GM08714 (cell line): ENCODE measurements around the gene MRAP2.
"Not testable (repeated sequence)": the region's sequence is repeated elsewhere in the genome, so short reads cannot be mapped to it uniquely, and the experiment has no call there.

Source experiments
- H3K4me3 ChIP-seq: fragments of 200-500 bp; sonication (Bioruptor generic); 2 replicates; pipeline ENCODE4 v1.5.1; 2014; ENCODE audit warnings: mild to moderate bottlenecking, low read length, inconsistent platforms
- ZNF274 ChIP-seq: IDR thresholded peaks from 2 replicates; pipeline ENCODE4 v1.6.1; 2012; ENCODE audit warnings: mild to moderate bottlenecking, low read depth, low read length

The MRAP2 gene

DNA sequence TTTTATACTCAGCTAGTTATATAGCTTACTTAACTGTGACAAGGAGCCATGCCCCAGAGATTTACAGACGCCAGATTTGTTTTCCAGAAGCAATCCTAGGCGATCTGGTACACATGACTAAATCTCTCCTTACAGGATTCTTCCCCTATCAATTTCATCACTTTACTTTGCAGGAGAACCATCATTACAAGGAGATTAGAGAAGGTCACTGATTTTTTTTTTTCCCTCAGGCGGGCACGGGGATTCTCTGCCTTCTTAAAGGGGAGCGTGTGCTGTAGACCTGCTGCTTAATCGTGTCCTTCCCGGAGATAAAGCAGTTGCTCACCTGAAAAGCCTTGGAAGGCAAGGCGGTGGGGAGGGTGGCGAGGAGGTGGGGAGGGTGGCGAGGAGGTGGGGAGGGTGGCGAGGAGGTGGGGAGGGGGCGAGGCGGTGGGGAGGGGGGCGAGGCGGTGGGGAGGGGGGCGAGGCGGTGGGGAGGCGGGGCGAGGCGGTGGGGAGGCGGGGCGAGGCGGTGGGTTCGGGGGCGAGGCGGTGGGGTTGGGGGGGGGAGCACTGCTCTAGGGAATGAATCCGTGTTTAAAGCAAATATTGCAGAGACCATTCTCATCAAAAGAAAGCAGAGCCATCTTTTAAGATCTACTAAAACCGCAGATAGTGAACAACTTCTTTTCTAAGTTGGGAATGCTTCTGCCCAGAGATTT is 14.3 kb upstream of the MRAP2 start:
- TF ChIP-seq ZNF274 = no peak
- H3K4me3 ChIP-seq = no peak overlapping the region

DNA sequence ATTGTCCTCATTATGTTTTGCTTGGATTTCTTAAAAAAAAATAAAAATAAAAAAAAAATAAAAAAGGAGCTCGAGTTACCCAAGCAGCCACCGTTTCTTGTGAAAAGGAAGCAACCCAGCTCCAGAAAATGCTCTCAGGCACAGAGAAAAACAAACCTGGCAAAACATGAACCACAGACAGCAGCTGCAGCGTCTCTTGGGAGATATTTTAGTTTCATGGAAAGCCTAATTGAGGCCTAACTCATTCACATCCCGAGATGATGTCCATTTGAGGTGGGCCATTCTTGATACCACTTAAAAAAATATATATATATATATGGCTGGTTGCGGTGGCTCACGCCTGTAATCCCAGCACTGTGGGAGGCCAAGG is 13.7 kb upstream of the MRAP2 start:
- H3K4me3 ChIP-seq = no peak overlapping the region
- TF ChIP-seq ZNF274 = no peak

DNA sequence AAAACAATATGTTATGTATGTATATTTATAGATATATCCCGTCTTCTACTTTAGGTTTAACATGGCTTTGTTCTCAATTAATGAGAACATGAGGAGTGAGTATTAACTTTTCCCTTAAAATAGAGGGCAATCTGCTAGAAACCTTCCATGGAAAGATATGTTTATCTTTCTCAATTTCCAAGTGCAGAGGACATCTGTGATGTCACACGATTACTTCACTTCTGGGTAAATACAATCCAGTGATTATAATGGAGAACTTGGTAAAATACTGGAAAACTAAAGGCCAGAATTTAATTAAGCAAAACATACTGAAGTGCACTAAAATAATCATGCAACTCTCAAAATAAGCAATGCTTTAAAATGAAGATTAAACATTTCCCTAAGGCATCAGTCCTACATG is 11.9 kb upstream of the MRAP2 start:
- TF ChIP-seq ZNF274 = no peak
- no peak overlapping the region for H3K4me3 ChIP-seq

DNA sequence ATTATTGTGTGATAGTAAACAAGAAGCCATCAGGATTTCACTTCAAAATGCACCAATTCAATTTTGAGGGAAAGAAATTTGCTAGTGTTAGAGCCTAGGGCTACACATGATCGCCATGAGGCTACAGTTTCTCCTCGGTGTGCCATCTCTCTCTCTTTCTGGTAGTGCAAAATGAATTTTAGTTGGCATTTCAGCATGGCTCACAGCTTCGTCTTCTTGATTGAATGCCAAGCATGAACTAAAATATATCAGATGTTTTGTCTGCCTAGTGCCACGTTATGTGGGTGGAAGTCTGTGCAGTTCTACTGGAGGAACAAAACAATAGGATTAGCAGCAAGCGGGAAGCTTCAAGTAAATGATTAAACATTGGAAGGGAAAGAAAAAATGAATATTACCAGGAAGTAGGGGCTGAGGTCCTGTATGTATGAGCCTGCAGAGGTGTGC is 6.8 kb upstream of the MRAP2 start:
- no peak overlapping the region for H3K4me3 ChIP-seq
- no peak for TF ChIP-seq ZNF274

DNA sequence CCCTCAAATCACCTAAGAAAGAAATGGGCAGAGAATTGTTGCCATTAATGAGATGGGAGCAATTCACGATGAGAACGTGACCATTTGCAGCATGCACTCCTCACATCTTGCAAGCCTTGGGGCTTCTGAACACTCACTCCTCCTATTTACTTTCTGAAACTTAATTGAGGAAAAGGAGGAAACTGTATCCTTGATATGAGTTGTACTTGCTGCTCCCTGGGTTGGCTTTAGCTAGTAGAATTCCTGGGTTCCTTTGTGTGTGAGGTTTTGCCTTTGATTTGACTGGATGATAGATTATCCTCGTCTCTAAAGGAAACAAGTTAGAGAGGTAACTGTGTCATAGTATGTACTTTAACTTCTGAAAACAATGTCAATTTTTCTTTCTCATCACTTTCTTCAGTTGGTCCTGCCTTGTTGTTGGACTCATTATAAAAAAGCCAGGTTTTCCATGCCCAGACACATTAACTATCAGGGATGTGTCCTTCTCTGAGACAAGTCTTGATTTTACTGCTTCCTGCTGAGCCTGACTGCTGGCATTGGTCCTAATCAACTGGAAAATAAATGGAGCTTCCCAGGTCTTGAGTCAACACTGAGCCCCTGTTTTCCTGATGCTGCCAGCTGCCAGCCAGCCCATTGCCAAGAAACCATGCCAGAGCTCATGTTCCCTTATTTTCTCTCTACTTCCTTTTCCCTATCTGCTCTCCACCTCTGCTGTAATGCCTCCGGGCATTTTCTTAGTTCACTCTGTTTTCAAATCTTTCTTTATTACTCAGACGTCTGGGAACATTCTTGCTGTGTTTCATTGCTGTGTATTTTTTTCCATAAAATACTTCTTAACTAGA is 6.0 kb upstream of the MRAP2 start:
- no peak overlapping the region for H3K4me3 ChIP-seq
- TF ChIP-seq ZNF274 = no peak

DNA sequence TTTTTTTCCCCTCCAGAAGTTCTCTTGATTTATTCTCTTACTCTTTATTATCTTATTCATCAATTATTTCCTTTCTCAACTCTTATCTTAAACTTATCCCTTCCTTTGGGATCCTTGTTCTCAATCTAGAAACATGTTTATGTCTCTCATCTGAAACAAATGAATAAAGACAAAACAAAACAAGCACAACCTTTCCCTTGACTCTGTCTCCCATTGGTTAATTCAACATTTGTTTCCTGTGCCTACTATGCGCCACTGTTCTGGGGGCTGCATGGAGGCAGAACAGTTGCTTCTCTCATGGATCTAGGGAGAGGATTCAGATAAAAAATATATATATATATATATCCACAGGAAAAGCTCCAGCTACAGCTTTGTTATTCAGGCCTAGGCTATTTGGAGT is 5.2 kb upstream of the MRAP2 start:
- TF ChIP-seq ZNF274 = no peak

DNA sequence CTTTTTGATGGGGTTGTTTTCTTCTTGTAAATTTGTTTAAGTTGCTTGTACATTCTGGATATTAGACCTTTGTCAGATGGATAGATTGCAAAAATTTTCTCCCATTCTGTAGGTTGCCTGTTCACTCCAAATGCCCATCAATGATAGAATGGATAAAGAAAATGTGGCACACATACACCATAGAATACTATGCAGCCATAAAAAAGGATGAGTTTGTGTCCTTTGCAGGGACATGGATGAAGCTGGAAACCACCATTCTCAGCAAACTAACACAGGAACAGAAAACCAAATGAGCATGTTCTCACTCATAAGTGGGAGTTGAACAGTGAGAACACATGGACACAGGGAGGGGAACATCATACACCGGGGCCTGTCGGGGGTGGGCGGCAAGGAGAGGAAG is 1.6 kb upstream of the MRAP2 start:
- H3K4me3 ChIP-seq = not testable (repeated sequence)

More for the DNA sequence above, 5.2 kb upstream of the MRAP2 start:
- no peak overlapping the region for H3K4me3 ChIP-seq

DNA sequence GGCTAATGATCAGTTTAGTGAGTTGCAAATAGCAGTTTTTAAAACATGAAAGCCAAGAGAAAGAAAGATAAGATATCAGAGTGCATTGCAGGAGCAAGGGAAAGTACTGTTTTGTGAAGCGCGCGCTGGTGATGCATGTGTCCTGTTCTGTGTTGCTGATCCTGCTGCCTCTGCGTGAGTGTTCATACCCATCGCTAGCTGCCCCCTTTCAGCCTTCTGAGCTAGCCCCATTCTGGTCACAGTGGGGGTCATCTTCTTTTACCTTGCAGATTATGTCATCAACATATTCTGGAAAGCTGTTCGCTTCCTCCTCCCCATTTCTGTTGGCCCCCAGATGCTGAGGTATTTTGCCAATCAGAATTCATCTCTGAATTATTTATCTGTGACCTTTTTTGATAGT is 1.9 kb downstream of the MRAP2 start:
- no peak overlapping the region for H3K4me3 ChIP-seq
- no peak for TF ChIP-seq ZNF274

DNA sequence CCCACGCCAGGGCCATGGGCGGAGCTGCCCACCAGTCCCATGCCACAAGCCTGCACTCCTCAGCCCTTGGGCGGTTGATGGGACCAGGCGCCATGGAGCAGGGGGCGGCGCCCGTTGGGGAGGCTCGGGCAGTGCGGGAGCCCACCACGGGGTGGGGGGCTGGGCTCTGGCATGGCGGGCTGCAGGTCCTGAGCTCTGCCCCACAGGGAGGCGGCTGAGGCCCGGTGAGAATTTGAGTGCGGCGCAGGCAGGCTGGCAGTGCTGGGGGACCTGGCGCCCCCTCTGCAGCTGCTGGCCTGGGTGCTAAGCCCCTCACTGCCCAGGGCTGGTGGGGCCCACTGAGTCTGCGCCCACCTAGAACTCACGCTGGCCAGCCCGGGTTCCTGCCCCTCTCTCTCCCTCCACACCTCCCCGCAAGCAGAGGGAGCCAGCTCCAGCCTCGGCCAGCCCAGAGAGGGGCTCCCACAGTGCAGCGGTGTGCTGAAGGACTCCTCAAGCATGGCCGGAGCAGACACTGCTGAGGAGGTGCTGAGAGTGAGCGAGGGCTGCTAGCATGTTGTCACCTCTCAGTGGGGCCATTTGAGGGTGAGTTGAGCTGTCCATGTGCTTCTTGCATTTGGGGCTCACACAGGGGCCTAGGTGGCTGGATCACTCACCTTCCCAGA is 4.0 kb downstream of the MRAP2 start:
- no peak overlapping the region for H3K4me3 ChIP-seq

DNA sequence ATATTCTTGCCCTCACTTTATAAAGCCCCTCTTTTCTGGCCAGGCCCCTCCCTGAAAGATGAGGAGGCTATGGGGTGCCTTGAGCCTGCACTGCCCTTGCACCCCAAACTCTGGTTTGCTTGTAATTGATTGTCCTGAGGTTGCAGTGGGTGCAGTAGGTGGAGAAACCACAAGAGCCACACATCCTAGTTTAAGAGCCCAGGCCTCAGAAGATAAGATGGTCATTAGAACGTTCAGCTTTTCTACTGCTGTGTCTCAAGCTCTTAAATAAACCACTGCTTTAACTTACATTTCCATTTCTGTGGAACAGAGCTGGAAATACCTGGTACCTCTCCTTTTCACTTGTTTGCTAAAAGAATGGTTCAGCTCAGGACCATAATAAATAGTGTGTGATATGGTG is 9.0 kb downstream of the MRAP2 start:
- no peak for TF ChIP-seq ZNF274
- no peak overlapping the region for H3K4me3 ChIP-seq

More for the DNA sequence above, 4.0 kb downstream of the MRAP2 start:
- no peak for TF ChIP-seq ZNF274

DNA sequence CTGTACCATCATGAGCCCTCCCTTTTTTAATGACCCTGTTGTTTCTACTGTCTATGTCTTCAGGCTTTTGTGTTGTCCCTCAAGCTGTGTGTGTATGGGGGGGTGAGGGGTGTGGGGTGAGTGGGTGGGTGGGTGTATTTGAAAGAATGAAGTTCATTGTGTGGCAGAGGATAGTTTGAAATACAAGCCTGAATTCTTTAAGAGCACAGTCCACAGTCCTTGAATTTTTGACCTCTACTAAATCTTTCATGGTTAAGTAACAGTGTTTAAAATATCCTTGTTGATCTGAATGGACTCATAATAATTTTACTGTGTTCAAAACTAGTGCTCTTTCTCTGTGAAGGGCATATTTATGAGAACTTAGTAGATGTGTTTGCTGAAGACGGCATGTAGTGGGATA is 10.0 kb downstream of the MRAP2 start:
- no peak overlapping the region for H3K4me3 ChIP-seq
- TF ChIP-seq ZNF274 = no peak

DNA sequence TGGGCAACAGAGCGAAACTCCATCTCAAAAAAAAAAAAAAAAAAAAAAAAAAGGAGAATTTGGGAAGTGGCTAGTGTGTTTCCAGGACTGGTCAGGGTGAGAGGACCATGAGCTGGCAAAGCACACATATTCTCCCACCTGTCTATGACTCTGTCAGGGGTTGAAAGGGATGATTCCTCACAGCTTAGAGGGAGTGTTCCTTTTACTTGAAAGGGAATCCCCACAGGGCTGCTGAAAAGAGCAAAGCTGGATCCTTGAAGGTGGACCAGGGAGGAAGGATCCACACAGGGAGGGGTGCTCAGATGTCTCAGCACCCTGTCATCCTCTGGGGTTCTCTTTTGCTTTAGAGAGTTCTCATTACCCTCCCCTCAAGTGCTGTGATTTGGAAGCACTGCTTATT is 13.2 kb downstream of the MRAP2 start:
- H3K4me3 ChIP-seq = no peak overlapping the region
- TF ChIP-seq ZNF274 = no peak

DNA sequence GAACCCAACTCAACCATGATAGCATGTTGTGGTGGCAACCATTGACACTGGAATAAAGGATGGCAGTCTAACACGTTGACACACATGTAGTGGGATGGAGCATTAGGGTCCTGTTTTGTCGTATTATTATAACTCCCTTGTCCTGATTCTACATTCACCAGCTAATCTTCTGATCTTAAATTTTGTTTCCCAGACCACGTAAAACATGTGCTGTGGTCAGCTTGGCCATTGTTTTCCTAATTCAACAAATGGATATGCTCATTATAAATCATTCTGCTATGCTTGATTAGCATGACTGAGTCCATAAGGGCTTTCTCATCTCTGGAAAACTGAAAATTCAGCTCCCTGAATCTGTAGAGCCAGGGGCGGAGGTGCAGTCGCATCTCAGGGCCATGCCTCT is 15.0 kb downstream of the MRAP2 start:
- TF ChIP-seq ZNF274 = no peak
- no peak overlapping the region for H3K4me3 ChIP-seq

DNA sequence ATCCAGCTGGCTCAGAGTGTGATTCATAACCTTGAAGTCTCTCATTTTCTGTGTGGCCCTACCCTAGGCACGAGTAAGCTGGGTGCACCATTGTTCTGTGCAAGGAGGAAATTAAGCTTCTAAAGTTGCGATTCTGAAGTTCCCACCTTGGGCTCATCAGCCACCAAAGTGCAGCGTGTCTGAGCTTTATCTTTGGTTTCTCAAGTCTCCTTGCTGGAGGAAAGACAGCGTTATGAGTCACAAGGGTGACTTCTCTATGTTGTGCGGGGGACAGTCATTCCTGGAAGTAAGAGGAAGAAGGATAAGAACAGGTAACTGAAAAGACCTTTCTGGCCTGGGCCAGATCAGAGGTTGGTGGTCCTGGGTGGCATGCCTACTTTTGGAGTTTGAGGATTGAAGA is 16.8 kb downstream of the MRAP2 start:
- no peak for TF ChIP-seq ZNF274
- H3K4me3 ChIP-seq = no peak overlapping the region
